ENCODE results near the gene LAMA5. TPM values are rescaled to one million over a fixed set of nuclear protein-coding genes. Genes with fewer than 3 reads are reported as not detected.

Gene LAMA5
- total and polyA plus RNA-seq, 2 of the 8 experiments (the other 6 are each of a cell fraction or from before 2014, with no cell fraction given) = 34.4 to 225 TPM

DNA sequence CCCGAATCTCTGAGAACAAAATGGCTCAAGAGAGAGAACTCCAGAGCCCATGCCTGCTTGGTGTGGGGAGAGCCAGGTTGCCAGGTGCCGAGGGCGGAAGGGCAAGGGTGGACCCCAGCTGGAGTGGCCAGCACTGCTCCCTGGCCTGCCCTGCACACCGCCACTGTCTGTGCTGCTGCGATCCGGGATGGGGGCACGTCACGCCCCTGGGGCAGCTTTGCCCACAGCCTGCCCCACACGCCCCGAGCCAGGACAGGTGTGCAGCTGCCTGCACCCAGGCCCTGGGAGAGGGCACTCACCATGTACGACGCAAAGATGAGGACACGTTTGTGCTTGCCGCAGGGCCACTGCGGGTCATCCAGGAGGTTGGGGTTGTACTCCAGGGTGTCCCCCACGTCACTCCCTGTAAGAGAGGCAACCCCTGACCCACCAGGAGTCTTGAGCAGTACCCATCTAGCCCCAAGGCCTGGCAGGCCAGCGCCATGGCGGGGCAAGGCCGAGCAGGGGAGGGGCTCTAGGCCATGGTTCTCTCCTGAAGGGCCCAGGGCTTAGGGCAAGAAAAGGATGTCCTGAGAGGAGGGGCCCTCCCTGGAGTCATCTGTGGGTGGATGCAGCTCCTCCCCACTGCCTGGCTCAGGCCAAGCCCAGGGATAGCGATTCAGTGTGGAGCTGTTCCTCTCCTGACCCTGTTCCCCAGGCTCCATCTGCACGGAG, 25.7 kb upstream of the LAMA5 start:
- ChIA-PET CTCF (ENCODE audit: partially characterized antibody) (interaction anchor here (0.7 to 9.6 kb wide), 7 partner anchors 10 to 84 kb away, joined by 3 to 103 read pairs (median 4); partner anchors contain the start of gene CABLES2), POLR2A (ENCODE audit: partially characterized antibody) (interaction anchor here (1.2 to 9.0 kb wide), 9 partner anchors 9 to 85 kb away, joined by 3 to 176 read pairs (median 5); partner anchors contain the start of genes ADRM1 and LAMA5)
- WGBS, 2 experiments (ENCODE audit: extremely low coverage in 1 of 2, insufficient coverage in 1 of 2, insufficient read length in 1 of 2, insufficient replicate concordance in 2 of 2, low coverage in 1 of 2, low lambda C conversion rate in 2 of 2, missing lambda C conversion rate in 1 of 2) = 91% methylated on average over 18 of the region's 21 CpGs; no CpG with 5 or more reads in 1 of the 2 experiments
- Histone ChIP-seq H3K18ac (ENCODE audit: extremely low read depth, low read length) (no peak overlapping the region), H2BK15ac (ENCODE audit: low read length) (no peak overlapping the region), H2BK20ac (ENCODE audit: low read length) (no peak overlapping the region), H3K9me3 (ENCODE audit: insufficient read depth in 2 of 2, low read depth in 1 of 2, low read length in 1 of 2) (peaks cover 0 to 2% of the 10 kb centered on the region in 2 experiments; a peak in 1 of 4 replicates), H3K56ac (replicated peaks; ENCODE audit: insufficient read length, low read depth, low read length) (no peak overlapping the region), H3K27me3 (replicated peaks in 1 of 4; ENCODE audit: control insufficient read depth in 3 of 4, extremely low read depth in 1 of 4, insufficient read depth in 3 of 4, low read length in 3 of 4) (no peaks in the 10 kb centered on the region), H3K4ac (replicated peaks; ENCODE audit: insufficient read length, low read depth, low read length) (no peak overlapping the region), H4K91ac (replicated peaks; ENCODE audit: insufficient read length, low read length) (no peak overlapping the region), H2AK5ac (ENCODE audit: low read depth, low read length) (no peak overlapping the region), H3K14ac (ENCODE audit: insufficient read length) (no peak overlapping the region), H4K5ac (ENCODE audit: insufficient read length, low read depth, low read length) (no peak overlapping the region), H2BK5ac (ENCODE audit: low read depth, low read length) (peak overlapping the region; percentile 35; the same call in 1 of the 2 replicates), H3K9ac (replicated peaks in 1 of 4; ENCODE audit: extremely low read depth in 1 of 4, low read depth in 3 of 4, low read length in 3 of 4) (no peak overlapping the region; a peak in 2 of 7 replicates), H3K23me2 (ENCODE audit: low read depth, low read length) (peaks cover 2% of the 10 kb centered on the region; the same call in 1 of the 2 replicates), H3K23ac (ENCODE audit: insufficient read length) (no peak overlapping the region), H4K20me1 (replicated peaks in 1 of 2; ENCODE audit: control insufficient read depth in 1 of 2, insufficient read depth in 2 of 2, low read length in 2 of 2) (peaks cover 3 to 15% of the 10 kb centered on the region in 2 experiments), H2BK120ac (replicated peaks; ENCODE audit: low read depth, low read length) (no peak overlapping the region), H3K27ac (ENCODE audit: low read depth, low read length) (no peak overlapping the region; the same call in 1 of the 2 replicates), H3K4me2 (ENCODE audit: insufficient read depth in 1 of 2, low read depth in 2 of 2, low read length in 2 of 2) (no peak overlapping the region), H3K4me1 (replicated peaks in 1 of 4; ENCODE audit: control insufficient read depth in 3 of 4, insufficient read depth in 4 of 4, low read length in 3 of 4) (peaks cover 0 to 5% (median 1%) of the 10 kb centered on the region in 4 experiments; a peak in 5 of 7 replicates), H3K4me3 (ENCODE audit: extremely low read depth in 1 of 4, insufficient read depth in 2 of 4, low read depth in 3 of 4, low read length in 4 of 4) (no peak overlapping the region), H3K79me2 (ENCODE audit: control insufficient read depth in 1 of 2, insufficient read depth in 2 of 2, low read length in 2 of 2) (peaks cover 0 to 12% of the 10 kb centered on the region in 2 experiments; a peak in 2 of 4 replicates), H3K36me3 (ENCODE audit: control insufficient read depth in 2 of 4, insufficient read depth in 4 of 4, low read length in 3 of 4) (peaks cover 18 to 22% (median 21%) of the 10 kb centered on the region in 4 experiments), H2BK12ac (ENCODE audit: low read depth, low read length) (no peak overlapping the region), H3K79me1 (ENCODE audit: low read depth, low read length) (peaks cover 5% of the 10 kb centered on the region), H4K8ac (ENCODE audit: extremely low read depth, insufficient read depth, low read length) (peak overlapping the region; percentile 40; the same call in 1 of the 2 replicates), H2AFZ (ENCODE audit: low read length) (no peak overlapping the region)
- FAIRE-seq (no peak), DNase-seq (ENCODE audit: low read depth in 1 of 2, low spot score in 2 of 2) (no peak)
- no peak for TF ChIP-seq CREB1 (IDR thresholded peaks at IDR 0.05)

All from H1 (cell line).